Measurements from ENCODE around the gene RNF208.

DNA sequence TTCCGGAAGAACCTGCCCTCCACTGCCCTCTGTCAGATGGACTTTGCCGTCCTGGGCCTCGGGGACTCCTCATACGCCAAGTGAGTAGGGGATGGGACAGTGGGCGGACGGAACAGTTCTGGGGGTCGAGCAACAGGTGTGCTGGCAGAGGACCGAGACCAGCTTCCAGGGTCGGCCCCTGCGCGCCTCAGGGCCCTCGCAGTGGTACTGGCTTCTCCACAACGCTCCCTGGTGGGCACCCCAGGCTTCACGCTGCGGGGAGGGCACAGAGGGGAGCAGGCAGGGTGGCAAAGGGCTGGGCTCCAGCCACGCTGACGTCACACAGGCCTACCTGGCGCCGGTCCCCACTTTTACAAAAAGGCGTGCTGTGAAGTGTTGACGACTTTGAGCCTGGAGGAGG lies 9.5 kb downstream of the RNF208 start:
- TF ChIP-seq CTCF (IDR thresholded peaks at IDR 0.05; ENCODE audit: poor library complexity, severe bottlenecking) (no peak), POLR2AphosphoS5 (IDR thresholded peaks at IDR 0.05) (no peak), TAF1 (IDR thresholded peaks at IDR 0.05; ENCODE audit: low read depth) (no peak), EZH2 (IDR thresholded peaks at IDR 0.05; ENCODE audit: borderline replicate concordance, insufficient read depth, low read length, poor library complexity, severe bottlenecking) (no peak)
